ENCODE data around the gene TNIP1. TPM values are rescaled to one million over a fixed set of nuclear protein-coding genes. Genes with fewer than 3 reads are reported as not detected.

TNIP1 gene
- total RNA-seq, 1 donor from 2014 or later, result 54.6 TPM

DNA sequence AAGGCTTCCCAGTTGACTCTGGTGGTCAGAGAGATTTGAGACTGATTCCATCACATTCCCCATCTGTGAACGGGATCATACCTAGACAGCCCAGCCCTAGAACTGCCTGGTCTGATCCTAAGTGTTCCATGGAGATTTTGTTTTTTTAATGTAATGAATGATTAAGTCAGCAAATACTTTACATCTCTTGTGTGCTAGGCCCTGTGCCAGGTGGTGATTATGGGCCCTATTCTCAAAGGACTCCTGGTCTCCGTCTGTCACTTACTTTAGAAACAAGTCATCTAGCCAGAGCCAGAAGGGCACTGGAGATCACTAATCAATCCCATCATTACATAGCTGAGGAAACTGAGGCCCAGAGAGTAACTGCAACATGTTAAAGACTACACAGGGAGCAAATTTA, 61.5 kb downstream of the TNIP1 start:
- intact Hi-C loops (cut with DNase I), result loop anchor here (2.0 kb wide), 1 partner anchor 17 kb away; no protein-coding TSS in a partner anchor
- no peaks in the 10 kb centered on the region for H3K36me3 ChIP-seq
- H3K4me3 ChIP-seq, result no peak overlapping the region
- peaks cover 12 to 27% of the 10 kb centered on the region in 2 donors for H3K4me1 ChIP-seq
- TF ChIP-seq, protein P1, sequence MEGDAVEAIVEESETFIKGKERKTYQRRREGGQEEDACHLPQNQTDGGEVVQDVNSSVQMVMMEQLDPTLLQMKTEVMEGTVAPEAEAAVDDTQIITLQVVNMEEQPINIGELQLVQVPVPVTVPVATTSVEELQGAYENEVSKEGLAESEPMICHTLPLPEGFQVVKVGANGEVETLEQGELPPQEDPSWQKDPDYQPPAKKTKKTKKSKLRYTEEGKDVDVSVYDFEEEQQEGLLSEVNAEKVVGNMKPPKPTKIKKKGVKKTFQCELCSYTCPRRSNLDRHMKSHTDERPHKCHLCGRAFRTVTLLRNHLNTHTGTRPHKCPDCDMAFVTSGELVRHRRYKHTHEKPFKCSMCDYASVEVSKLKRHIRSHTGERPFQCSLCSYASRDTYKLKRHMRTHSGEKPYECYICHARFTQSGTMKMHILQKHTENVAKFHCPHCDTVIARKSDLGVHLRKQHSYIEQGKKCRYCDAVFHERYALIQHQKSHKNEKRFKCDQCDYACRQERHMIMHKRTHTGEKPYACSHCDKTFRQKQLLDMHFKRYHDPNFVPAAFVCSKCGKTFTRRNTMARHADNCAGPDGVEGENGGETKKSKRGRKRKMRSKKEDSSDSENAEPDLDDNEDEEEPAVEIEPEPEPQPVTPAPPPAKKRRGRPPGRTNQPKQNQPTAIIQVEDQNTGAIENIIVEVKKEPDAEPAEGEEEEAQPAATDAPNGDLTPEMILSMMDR (IDR thresholded peaks at IDR 0.05), result no peak
- H3K27ac ChIP-seq, result peak overlapping the region; percentile 91 to 93
- H3K27me3 ChIP-seq, result no peaks in the 10 kb centered on the region
- DNase-seq (ENCODE audit: low spot score in 2 of 2), result peak in 1 of 2 donors; percentile 63
- no peaks in the 10 kb centered on the region for H3K9me3 ChIP-seq

DNA sequence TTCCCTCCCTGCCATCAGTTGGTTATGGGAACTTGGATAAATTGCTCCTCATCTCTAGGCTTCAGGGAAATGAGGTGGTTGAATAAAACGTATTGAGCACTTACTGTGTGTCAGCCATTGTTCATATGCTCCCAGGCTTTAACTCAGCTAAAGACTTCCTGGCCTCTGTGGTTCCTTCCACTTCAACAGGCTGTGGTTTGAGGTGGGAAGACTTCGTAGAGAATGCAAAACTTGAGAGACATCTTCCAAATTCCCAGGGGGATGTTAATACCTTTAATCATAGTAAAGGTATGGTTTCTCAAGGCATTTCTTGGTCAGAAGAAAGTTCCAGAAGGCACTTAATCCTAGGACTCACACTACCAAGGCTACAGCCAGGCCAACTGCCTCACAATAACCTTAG, 62.0 kb downstream of the TNIP1 start:
- Histone ChIP-seq H3K4me1 (peaks cover 8 to 22% of the 10 kb centered on the region in 2 donors), H3K27ac (no peak overlapping the region), H3K4me3 (no peak overlapping the region), H3K9me3 (no peaks in the 10 kb centered on the region), H3K27me3 (no peaks in the 10 kb centered on the region), H3K36me3 (no peaks in the 10 kb centered on the region)
- TF ChIP-seq, protein P1 (IDR thresholded peaks at IDR 0.05), result no peak
- DNase-seq (ENCODE audit: low spot score in 2 of 2), result peak in 1 of 2 donors; percentile 15
- intact Hi-C loops (cut with DNase I), result loop anchor here (2.0 kb wide), 1 partner anchor 16 kb away; no protein-coding TSS in a partner anchor

DNA sequence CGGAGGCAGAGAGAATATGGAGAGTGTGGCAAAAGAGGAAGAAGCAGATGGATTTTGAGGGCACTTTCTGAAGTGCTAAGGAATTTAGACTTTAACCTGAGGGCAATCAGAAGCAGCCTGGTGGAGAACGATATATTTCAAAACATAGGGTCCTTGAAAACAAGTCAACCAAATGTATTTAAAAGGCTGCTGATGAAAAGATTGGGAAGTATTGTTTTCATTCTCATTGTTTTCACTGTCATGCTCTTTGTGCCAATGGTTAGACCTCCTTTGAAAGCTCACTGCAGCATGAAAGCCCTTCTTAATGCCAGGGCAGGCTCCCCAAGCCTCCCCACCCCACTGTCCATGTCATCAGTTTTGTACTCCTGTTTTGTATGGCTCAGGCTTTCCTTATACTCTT, 62.9 kb downstream of the TNIP1 start:
- Histone ChIP-seq H3K9me3 (no peaks in the 10 kb centered on the region), H3K36me3 (no peaks in the 10 kb centered on the region), H3K4me1 (peaks cover 2 to 14% of the 10 kb centered on the region in 2 donors), H3K4me3 (no peak overlapping the region), H3K27me3 (no peaks in the 10 kb centered on the region), H3K27ac (no peak overlapping the region)
- intact Hi-C loops (cut with DNase I), result loop anchor here (2.0 kb wide), 1 partner anchor 15 kb away; no protein-coding TSS in a partner anchor
- no peak for DNase-seq (ENCODE audit: low spot score in 2 of 2)
- TF ChIP-seq, protein P1 (IDR thresholded peaks at IDR 0.05), result no peak

DNA sequence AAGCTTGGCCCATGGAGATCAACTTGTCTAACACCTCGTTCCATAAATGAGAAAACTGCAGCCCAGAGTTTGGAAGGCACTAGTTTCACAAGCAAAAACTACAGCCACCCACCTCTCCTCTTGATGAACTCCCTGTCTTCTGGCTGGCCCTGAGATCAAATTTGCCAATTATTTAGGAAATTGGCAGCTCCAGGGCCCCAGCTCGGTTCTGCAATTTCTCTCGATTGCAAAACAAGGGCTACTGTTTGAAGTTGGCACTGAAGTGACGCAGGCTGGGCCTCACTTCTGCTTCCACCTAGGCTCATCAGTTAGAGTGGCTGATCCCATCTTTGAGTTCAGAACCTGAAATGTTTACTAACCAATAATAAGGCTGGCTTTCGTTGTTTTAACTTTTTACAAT, 64.1 kb downstream of the TNIP1 start:
- Histone ChIP-seq H3K36me3 (no peaks in the 10 kb centered on the region), H3K27ac (no peak overlapping the region), H3K4me1 (peaks cover 0 to 3% of the 10 kb centered on the region in 2 donors), H3K4me3 (no peak overlapping the region), H3K27me3 (no peaks in the 10 kb centered on the region), H3K9me3 (no peaks in the 10 kb centered on the region)
- peak; percentile 29 to 77 for DNase-seq (ENCODE audit: low spot score in 2 of 2)
- intact Hi-C loops (cut with DNase I), result no loop called here
- TF ChIP-seq, protein P1 (IDR thresholded peaks at IDR 0.05), result no peak

DNA sequence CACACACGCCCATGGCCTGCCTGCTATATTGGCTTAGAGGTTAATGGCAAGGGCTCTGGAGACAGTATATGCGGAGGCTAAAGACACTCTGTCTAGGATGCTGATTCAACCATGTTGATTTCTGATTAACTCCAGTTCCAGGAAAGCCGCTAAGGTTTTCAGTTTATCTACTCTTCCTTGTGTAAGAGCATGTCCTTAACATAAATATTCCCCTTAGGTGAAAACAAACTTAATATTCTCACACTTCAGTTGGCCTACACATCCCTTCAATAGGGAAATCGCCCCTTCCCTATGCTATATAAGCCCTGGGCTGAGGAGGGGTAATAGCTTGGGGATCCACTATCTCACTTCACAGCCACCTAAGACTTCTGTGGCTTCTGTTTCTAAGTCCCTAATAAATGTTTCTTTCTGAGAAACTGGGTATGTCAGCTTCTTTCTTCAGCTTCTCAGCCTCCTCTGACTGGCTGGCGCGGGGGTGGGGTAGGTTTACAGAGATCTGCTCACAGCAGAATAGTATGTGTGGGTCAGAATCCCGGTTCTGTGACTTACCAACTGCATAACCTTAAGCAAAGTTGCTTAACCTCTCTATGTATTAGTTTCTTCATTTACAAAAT, 64.8 kb downstream of the TNIP1 start:
- TF ChIP-seq, protein P1 (IDR thresholded peaks at IDR 0.05), result no peak
- H3K4me3 ChIP-seq, result no peak overlapping the region
- H3K27ac ChIP-seq, result no peak overlapping the region
- no peaks in the 10 kb centered on the region for H3K9me3 ChIP-seq
- H3K27me3 ChIP-seq, result no peaks in the 10 kb centered on the region
- no peak for DNase-seq (ENCODE audit: low spot score in 2 of 2)
- H3K36me3 ChIP-seq, result no peaks in the 10 kb centered on the region
- intact Hi-C loops (cut with DNase I), result no loop called here
- no peaks in the 10 kb centered on the region for H3K4me1 ChIP-seq
